Suprapubic skin (tissue), 4 donors: ENCODE measurements around the gene UBXN2A. TPM values are rescaled to one million over a fixed set of nuclear protein-coding genes. Genes with fewer than 3 reads are reported as not detected.

Source experiments
- DNase-seq, 2 donors: peaks; one replicate each; pipeline ENCODE4 v3.0.0-alpha.2; 2019; ENCODE audit warnings: low spot score in 2 of 2
- H3K27ac ChIP-seq: fragments of 200-600 bp; sonication (generic); one replicate; pipeline ENCODE4 v1.5.1; 2019
- H3K27me3 ChIP-seq: fragments of 200-600 bp; sonication (generic); one replicate; pipeline ENCODE4 v1.5.1; 2019
- H3K36me3 ChIP-seq: fragments of 200-600 bp; sonication (generic); one replicate; pipeline ENCODE4 v1.5.1; 2019
- H3K4me1 ChIP-seq: fragments of 200-600 bp; sonication (generic); one replicate; pipeline ENCODE4 v1.5.1; 2019
- H3K4me3 ChIP-seq: fragments of 200-600 bp; sonication (generic); one replicate; pipeline ENCODE4 v1.5.1; 2019; ENCODE audit warnings: mild to moderate bottlenecking
- H3K9me3 ChIP-seq: fragments of 200-600 bp; sonication (generic); one replicate; pipeline ENCODE4 v1.5.1; 2019
- EP300 ChIP-seq: sonication (generic); formaldehyde crosslinking; IDR thresholded peaks from one replicate; pipeline ENCODE4 v1.6.1; 2017; ENCODE audit warnings: antibody characterized with exemption
- POLR2A ChIP-seq, 2 donors: fragments of 450-650 bp; IDR thresholded peaks; one replicate each; pipeline ENCODE4 v1.6.1; 2017; ENCODE audit warnings: antibody characterized with exemption in 2 of 2, mild to moderate bottlenecking in 2 of 2, moderate library complexity in 2 of 2
- POLR2AphosphoS5 ChIP-seq, 3 donors: sonication (generic); formaldehyde crosslinking; IDR thresholded peaks; one replicate each; pipeline ENCODE4 v1.6.1; 2017; ENCODE audit warnings: antibody characterized with exemption in 3 of 3
- WGBS: methylation state at CpG from one replicate; pipeline ENCODE4 v1.1.5; 2018; 5-methylcytosine and 5-hydroxymethylcytosine counted together
- total RNA-seq, 4 donors: library from RNA; depleted of rRNA; stranded (reverse); fragments of >200 nt; gene quantifications; one replicate each; pipeline ENCODE4 v1.1.0, GENCODE V29; 2016
- TF ChIP-seq, protein P1 (sequence below), 2 donors: fragments of 200-600 bp in 1 of 2; fragments of 450-650 bp in 1 of 2; sonication (generic) in 1 of 2; IDR thresholded peaks; one replicate each; pipeline ENCODE4 v1.5.1; 2016 to 2019; ENCODE audit warnings: antibody characterized with exemption in 2 of 2, mild to moderate bottlenecking in 1 of 2, moderate library complexity in 1 of 2

The UBXN2A gene
- total RNA-seq, 4 donors from 2014 or later: 10.0 to 15.1 (median 12.1) TPM

DNA sequence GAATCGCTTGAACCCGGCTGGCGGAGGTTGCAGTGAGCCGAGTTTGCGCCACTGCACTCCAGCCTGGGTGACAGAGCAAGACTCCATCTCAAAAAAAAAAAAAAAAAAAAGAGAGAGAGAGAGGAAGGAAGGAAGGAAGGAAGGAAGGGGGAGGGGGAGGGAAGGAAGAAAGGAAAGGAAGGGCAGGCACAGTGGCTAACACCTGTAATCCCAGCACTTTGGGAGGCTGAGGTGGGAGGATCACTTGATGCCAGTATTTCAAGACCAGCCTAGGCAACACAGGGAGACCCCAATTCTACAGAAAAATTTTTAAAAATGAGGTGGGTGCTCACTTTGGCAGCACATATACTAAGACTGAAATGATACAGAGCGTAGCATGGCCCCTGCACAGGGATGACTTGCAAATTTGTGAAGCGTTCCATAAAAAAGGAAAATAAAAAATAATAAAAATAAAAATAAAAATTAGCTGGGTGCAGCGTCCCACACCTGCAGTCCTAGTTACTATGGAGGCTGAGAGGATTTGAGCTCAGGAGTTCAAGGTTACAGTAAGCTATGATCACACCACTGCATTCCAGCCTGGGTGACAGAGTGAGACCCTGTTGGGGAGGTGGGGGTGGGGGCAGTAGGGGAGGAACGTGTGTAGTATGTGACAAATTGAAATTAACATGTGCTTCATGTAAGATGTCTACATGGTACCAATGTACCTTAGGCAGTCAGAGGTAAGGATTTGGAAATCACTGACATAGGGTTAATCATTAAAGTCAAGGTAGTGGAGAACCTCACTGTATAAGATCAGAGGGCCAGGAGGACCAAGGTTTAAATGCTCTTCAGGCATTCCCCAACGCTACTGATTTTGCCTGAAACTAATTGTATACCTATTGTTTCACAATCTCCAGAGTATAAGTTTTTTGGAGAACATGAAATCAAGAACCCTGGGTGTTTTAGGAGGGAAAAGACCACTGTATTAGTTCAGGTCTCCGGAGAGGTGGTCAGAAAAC, 105.5 kb downstream of the UBXN2A start:
- no peak for TF ChIP-seq POLR2A (IDR thresholded peaks at IDR 0.05)
- no peak for TF ChIP-seq POLR2AphosphoS5 (IDR thresholded peaks at IDR 0.05)
- TF ChIP-seq, protein P1, sequence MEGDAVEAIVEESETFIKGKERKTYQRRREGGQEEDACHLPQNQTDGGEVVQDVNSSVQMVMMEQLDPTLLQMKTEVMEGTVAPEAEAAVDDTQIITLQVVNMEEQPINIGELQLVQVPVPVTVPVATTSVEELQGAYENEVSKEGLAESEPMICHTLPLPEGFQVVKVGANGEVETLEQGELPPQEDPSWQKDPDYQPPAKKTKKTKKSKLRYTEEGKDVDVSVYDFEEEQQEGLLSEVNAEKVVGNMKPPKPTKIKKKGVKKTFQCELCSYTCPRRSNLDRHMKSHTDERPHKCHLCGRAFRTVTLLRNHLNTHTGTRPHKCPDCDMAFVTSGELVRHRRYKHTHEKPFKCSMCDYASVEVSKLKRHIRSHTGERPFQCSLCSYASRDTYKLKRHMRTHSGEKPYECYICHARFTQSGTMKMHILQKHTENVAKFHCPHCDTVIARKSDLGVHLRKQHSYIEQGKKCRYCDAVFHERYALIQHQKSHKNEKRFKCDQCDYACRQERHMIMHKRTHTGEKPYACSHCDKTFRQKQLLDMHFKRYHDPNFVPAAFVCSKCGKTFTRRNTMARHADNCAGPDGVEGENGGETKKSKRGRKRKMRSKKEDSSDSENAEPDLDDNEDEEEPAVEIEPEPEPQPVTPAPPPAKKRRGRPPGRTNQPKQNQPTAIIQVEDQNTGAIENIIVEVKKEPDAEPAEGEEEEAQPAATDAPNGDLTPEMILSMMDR (IDR thresholded peaks at IDR 0.05): no peak
- TF ChIP-seq EP300: no peak
- Histone ChIP-seq H3K36me3 (no peaks in the 10 kb centered on the region), H3K4me1 (peaks cover 33% of the 10 kb centered on the region), H3K27ac (no peak overlapping the region), H3K4me3 (peak overlapping the region; percentile 67), H3K9me3 (no peaks in the 10 kb centered on the region), H3K27me3 (no peaks in the 10 kb centered on the region)
- DNase-seq: no peak
- WGBS: 79% methylated on average over 11 of the region's 11 CpGs

DNA sequence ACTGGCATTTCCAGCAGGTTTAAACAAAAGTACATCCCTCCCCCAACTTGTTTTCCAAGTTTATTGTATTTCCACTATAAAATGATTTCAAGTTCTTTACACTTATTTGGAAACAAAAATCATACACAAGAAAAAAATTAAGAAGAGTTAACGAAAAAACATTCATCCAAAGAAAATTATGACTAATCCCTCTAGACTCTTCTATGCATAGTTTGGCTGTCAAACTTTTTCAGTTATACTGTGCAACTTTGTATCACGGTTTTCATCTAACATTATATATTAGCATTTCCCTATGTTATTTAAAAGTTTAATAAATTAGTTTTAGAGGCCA, 106.3 kb downstream of the UBXN2A start:
- Histone ChIP-seq H3K27ac (no peak overlapping the region), H3K36me3 (no peaks in the 10 kb centered on the region), H3K4me3 (peak overlapping the region; percentile 67), H3K27me3 (no peaks in the 10 kb centered on the region), H3K4me1 (peaks cover 33% of the 10 kb centered on the region), H3K9me3 (no peaks in the 10 kb centered on the region)
- WGBS: 3% methylated on average over 2 of the region's 2 CpGs
- TF ChIP-seq, protein P1 (IDR thresholded peaks at IDR 0.05): no peak
- TF ChIP-seq EP300 (no peak), POLR2AphosphoS5 (IDR thresholded peaks at IDR 0.05) (no peak)
- DNase-seq: no peak

DNA sequence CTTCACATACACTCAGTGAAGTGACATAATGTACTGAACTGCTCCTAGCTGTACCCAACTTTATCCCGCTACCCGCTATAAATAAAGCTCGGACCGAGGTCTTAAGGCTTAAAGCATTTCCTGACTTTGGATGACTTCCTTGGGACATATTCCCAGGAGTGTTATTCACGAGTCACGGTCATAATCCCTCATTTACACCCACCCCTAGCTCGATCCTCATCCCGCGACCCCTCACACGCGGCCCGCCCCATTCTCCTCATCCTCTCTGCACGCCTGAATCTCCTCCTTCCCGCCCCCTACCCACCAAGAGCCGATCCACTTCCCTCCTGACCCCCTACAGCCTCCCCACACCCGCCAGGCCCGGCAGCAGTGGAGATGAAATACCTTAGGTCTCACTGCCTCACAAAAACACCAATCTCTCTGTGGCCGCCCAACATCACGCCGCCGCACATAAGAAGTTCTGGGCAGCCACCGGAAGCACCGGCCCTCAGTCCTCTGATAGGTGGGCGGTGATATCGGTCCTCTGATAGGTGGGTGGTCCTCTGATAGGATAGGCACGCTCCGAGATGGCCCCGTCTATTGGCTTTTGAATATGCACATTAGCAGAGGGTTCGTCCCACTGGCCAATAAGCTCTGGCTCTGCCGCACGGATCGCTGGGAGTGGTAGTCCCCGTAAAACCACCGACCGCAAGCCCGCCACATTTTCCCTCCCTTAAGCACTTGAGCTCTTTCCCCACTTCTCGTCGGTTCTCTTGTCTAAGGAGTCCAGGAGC, 106.9 kb downstream of the UBXN2A start, which contains the start of gene WDCP:
WDCP (minus strand) TSS at position 462 of the 773 bp plus-strand sequence. CDS start 7,897 bp downstream, outside the sequence.
- TF ChIP-seq EP300: no peak
- TF ChIP-seq, protein P1 (IDR thresholded peaks at IDR 0.05): no peak
- peak in 1 of 2 donors; percentile 43 for TF ChIP-seq POLR2A (IDR thresholded peaks at IDR 0.05)
- no peak for TF ChIP-seq POLR2AphosphoS5 (IDR thresholded peaks at IDR 0.05)
- Histone ChIP-seq H3K27me3 (no peaks in the 10 kb centered on the region), H3K4me1 (peaks cover 33% of the 10 kb centered on the region), H3K9me3 (no peaks in the 10 kb centered on the region), H3K36me3 (no peaks in the 10 kb centered on the region), H3K27ac (no peak within 1 kb of the TSS), H3K4me3 (peak within 1 kb of the TSS; percentile 67)
- DNase-seq: peak; percentile 98
- WGBS: under 1% methylated on average over 38 of the region's 38 CpGs

DNA sequence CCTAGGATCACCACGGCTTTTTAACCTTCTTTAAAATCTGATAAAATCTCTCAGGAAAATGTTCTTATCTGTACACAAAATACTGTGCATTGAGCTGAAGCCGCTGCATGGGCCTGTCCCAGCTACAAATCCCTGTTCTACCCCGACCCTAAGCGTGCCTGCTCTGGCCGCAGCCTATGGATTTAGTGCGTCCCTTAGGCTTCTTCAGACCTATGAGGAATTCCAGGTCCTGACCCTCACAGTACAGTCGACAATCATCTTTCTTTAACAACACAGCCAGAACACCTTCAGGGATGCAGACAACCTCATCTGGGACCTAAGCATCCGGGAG, 107.4 kb downstream of the UBXN2A start:
- H3K27ac ChIP-seq: no peak overlapping the region
- no peak for DNase-seq
- H3K36me3 ChIP-seq: no peaks in the 10 kb centered on the region
- 37% methylated on average over 8 of the region's 8 CpGs for WGBS
- peaks cover 33% of the 10 kb centered on the region for H3K4me1 ChIP-seq
- H3K9me3 ChIP-seq: no peaks in the 10 kb centered on the region
- no peak for TF ChIP-seq POLR2A (IDR thresholded peaks at IDR 0.05)
- no peak for TF ChIP-seq EP300
- TF ChIP-seq, protein P1 (IDR thresholded peaks at IDR 0.05): no peak
- TF ChIP-seq POLR2AphosphoS5 (IDR thresholded peaks at IDR 0.05): no peak
- H3K4me3 ChIP-seq: peak overlapping the region; percentile 67
- H3K27me3 ChIP-seq: no peaks in the 10 kb centered on the region
